ENCODE measurements around the gene ARHGEF16. TPM values are rescaled to one million over a fixed set of nuclear protein-coding genes. Genes with fewer than 3 reads are reported as not detected.

Gene ARHGEF16
- total RNA-seq, 1 experiment from 2014 or later, result 17.2 TPM

- no peak for ATAC-seq
- Mint-ChIP-seq H3K36me3 (0 out of 2 replicates have a peak, but pooled peaks cover 2% of the 10 kb centered on the region), H3K4me3 (no peak overlapping the region), H3K27me3 (ENCODE audit: low read depth) (no peaks in the 10 kb centered on the region), H3K9me3 (no peaks in the 10 kb centered on the region), H3K27ac (peak overlapping the region; percentile 89), H3K4me1 (peaks cover 9% of the 10 kb centered on the region)
- ChIA-PET POLR2A (no interaction called here), CTCF (interaction anchor here (1.7 to 6.7 kb wide), 3 partner anchors 9 to 29 kb away, joined by 17 to 41 read pairs (median 20); no protein-coding TSS in a partner anchor)
- no peak for DNase-seq (ENCODE audit: low spot score)
- TF ChIP-seq ESRRA (CRISPR knock-in tag; IDR thresholded peaks at IDR 0.05; ENCODE audit: borderline replicate concordance), result no peak
- no peak for TF ChIP-seq ZNF512 (CRISPR knock-in tag; IDR thresholded peaks at IDR 0.05; ENCODE audit: borderline replicate concordance)
- no peak for TF ChIP-seq ATF1 (CRISPR knock-in tag; IDR thresholded peaks at IDR 0.05)
- no peak for TF ChIP-seq CDX4 (CRISPR knock-in tag; IDR thresholded peaks at IDR 0.05; ENCODE audit: borderline replicate concordance)
- TF ChIP-seq KAT7 (CRISPR knock-in tag; IDR thresholded peaks at IDR 0.05; ENCODE audit: borderline replicate concordance), result no peak
- TF ChIP-seq OVOL2 (CRISPR knock-in tag; IDR thresholded peaks at IDR 0.05; ENCODE audit: borderline replicate concordance), result no peak
- TF ChIP-seq, protein P1, sequence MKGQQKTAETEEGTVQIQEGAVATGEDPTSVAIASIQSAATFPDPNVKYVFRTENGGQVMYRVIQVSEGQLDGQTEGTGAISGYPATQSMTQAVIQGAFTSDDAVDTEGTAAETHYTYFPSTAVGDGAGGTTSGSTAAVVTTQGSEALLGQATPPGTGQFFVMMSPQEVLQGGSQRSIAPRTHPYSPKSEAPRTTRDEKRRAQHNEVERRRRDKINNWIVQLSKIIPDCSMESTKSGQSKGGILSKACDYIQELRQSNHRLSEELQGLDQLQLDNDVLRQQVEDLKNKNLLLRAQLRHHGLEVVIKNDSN (CRISPR knock-in tag; IDR thresholded peaks at IDR 0.05), result no peak
- no peak for TF ChIP-seq FOXK1 (CRISPR knock-in tag; IDR thresholded peaks at IDR 0.05)
- no peak for TF ChIP-seq AR (CRISPR knock-in tag; IDR thresholded peaks at IDR 0.05)
- no peak for TF ChIP-seq FOXP4 (CRISPR knock-in tag; IDR thresholded peaks at IDR 0.05)
- no peak for TF ChIP-seq ETV6 (CRISPR knock-in tag; IDR thresholded peaks at IDR 0.05)
- TF ChIP-seq RELA (CRISPR knock-in tag; IDR thresholded peaks at IDR 0.05; ENCODE audit: borderline replicate concordance), result no peak
- no peak for TF ChIP-seq ZNF138 (CRISPR knock-in tag; conservative IDR thresholded peaks at IDR 0.05)
- no peak for TF ChIP-seq NFATC4 (CRISPR knock-in tag; IDR thresholded peaks at IDR 0.05)
- no peak for TF ChIP-seq E2F4 (CRISPR knock-in tag; IDR thresholded peaks at IDR 0.05; ENCODE audit: borderline replicate concordance, low read depth)
- no peak for TF ChIP-seq E2F1 (CRISPR knock-in tag; IDR thresholded peaks at IDR 0.05)
- no peak for TF ChIP-seq ATF6 (CRISPR knock-in tag; IDR thresholded peaks at IDR 0.05)
- TF ChIP-seq ELF4 (CRISPR knock-in tag; IDR thresholded peaks at IDR 0.05; ENCODE audit: low read depth), result no peak
These were observed 7.4 kb downstream of the ARHGEF16 start for GRCh38 chr1:3461934-3462275.

All from WTC11 (cell line).